Hematopoietic multipotent progenitor cell treated with erythropoietin and hydrocortisone succinate and interleukin-3 and kit ligand, for 6 days (in vitro differentiated cells): ENCODE data around the gene DLGAP5.

Experiments used
- DNase-seq: peaks from one replicate; pipeline ENCODE4 v3.0.0-alpha.2; 2015

DLGAP5 gene

GRCh38 chr14:55128386-55129085 is 62.8 kb downstream of the DLGAP5 start:
- DNase-seq, result no peak

DNA sequence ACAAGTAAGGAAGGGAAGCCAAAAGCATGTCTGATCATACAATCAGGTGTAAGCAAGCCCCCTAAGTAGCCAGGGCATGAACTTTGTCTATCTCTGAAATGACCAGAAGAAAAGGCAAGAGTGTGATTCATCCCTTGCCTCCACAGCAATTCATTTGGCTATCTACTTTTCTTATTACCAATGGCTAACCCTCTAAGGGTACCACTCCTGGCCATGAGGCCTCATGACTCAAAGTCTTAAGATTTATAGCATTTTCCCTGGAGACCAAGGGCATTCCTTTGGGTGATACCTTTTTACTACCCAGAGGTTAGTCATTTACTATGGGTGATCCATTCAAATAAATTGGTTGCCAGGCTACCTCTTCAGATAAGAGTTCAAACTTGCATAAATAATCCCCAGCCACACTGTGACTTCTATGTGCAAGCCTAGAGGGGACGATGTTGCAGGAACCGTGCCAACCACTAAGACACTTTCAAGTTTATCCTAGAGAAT is 63.9 kb downstream of the DLGAP5 start:
- no peak for DNase-seq

- no peak for DNase-seq
These were observed 64.4 kb downstream of the DLGAP5 start for GRCh38 chr14:55126932-55127459.

DNA sequence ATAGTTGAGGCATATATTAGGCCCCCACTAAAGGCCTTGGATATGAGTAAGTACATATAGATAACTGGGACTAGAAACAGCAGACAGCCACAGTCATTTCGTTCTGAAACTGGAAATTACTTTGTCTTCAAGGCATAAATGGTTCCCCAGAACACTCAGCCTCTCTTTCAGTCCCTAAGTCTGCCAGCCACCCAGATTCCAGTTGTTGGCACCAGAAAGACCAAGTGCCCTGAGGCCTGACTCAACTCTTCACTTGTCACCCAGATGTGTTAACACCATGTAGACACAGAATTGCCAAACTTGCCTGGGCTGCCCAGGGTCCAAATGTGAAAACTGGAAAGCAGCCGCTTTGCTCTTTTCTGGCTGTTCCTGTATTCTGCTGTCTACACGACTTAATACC is 65.4 kb downstream of the DLGAP5 start:
- no peak for DNase-seq

- peak; percentile 92 for DNase-seq
These were observed 66.0 kb downstream of the DLGAP5 start for GRCh38 chr14:55125403-55125802.

GRCh38 chr14:55124774-55125386 is 66.5 kb downstream of the DLGAP5 start:
- DNase-seq, result peak; percentile 84

DNA sequence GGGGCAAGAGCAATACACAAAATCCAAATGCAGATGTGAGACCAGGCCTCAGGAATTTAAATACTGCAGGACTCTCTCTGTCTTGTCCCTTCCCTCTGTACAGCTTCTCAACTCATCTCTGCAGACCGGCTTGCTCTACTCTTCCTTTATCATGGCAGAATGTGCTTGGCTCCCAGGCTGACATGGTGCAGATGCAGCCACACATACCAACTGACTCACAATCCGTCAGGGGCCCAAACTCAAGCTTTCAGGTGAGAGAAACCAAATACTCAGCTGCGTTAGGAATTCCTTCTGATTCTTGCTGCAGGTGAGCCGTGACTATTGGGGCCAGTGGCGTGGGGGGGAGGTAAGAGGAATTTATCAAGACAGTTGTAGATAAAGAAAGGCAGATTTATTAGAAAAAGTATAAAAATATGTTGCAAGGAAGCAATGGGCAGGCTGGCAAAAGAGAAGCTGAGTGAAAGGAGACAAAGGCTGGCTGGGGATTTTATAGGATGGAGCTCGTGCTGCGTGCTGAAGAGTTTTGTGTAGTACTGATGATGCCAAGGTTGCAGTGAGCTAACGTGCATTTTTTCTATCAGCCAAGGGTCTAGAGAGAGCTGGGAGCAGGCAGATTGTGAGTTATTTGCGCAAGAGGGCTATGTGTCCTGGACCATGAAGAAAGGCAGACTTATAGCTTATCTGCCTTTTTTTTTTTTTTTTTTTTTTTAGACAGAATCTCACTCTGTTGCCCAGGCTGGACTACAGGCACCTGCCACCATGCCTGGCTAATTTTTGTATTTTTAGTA is 67.3 kb downstream of the DLGAP5 start:
- no peak for DNase-seq

DNA sequence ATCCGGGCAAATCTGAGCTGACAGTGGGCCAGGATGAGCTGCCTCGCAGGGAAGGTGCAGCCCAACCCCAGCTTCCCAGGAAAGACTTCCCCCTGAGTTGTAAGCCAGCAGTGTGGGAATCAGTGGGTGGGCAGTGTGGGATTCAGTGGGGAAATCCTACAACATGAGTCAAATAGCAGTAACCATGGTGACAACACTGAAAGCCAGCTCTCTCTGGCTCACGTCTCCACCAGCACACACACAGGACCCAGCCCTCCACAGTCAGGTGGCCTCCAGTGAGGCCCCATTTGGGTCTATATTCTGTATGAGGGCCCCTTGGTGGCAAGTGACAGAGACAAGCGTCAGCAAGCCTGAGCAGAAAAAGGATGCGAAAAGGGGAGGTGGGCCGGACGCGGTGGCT is 68.3 kb downstream of the DLGAP5 start:
- DNase-seq, result peak; percentile 48

DNA sequence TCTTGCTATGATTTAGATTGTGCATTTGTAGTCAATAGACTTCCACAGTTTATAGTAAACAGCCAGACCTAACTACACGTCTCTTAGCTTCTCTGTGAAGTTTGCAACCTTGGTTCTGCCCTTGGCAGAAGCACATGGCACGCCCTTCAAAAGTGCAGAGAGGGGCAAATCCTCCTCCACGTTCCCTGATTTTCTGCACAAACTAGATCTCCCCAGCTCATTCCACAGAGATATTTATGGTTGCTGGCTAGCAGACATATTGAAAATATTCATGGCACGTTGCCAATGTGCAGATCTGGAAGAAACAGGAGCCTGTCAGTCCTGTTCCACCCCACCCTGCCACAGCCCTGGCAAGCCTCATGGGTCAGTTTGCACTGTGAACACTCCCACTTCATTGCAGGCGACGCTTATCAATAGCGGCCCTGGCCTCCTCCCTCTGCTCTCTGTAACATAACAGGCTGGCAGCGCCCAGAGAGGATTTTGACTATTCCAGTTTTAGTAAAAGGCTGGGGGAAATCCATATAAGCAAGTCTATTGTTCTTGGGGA is 68.9 kb downstream of the DLGAP5 start:
- DNase-seq, result peak; percentile 98

GRCh38 chr14:55121628-55122439 is 69.6 kb downstream of the DLGAP5 start:
- peak; percentile 49 for DNase-seq

- peak; percentile 83 for DNase-seq
These were observed 70.6 kb downstream of the DLGAP5 start for GRCh38 chr14:55120571-55121495.

DNA sequence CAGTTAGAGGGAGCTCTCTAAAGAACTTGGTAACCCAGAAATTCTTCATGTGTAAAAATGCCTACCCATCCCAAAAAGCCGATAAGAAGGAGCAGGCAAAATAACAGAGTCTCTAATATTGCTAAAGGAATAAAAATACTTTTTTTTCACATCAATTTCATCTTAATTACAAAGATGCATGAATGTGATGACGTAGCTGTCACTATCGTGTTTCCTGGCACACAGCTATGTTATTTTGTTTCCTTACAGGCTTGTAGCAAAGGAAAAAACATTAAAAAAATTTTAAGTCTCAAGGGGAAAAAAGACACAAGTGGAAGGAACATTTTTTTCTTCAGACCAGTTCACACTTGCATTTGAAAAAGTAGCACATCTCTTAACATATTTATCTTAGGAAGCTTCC is 72.6 kb downstream of the DLGAP5 start:
- no peak for DNase-seq

GRCh38 chr14:55117803-55118441 is 73.5 kb downstream of the DLGAP5 start:
- peak; percentile 84 for DNase-seq

DNA sequence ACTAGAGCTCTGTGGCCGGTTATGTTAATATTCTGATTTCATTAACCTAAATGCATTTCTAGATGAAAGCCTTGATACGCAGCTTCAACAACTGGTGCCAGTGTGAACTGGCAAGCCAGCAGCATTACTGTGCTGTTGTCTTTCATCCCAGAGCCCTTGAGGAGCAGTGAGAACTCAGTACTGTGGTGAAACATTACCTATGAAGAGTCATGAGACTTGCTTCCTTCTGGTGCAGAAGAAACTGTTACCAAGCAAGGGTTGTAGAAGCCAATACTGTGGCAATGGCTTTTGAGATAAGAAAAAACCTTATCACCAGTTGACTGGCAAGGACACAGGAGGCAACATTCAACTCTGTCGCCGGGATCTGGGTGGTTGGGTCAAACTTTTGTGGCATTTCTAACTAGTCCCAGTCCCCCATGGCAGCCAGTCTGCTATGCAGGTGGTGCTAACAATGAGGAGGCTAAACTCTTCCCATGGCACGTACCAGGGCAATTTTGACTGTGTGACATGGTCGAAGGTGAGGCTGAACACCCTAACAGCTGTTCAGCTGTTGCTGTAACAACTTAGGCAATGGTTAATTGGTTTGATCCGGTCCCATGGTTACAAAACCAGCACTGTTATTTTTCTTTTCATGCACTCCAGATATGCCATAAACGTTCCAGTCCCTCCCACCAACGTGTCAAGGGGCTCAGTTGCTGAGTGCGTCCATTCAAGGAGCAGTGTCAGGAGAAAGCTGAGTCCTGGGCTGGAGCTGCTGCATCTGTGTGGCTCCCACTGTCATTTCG is 74.9 kb downstream of the DLGAP5 start:
- DNase-seq, result peak; percentile 95

GRCh38 chr14:55115861-55116245 is 75.5 kb downstream of the DLGAP5 start:
- DNase-seq, result no peak

DNA sequence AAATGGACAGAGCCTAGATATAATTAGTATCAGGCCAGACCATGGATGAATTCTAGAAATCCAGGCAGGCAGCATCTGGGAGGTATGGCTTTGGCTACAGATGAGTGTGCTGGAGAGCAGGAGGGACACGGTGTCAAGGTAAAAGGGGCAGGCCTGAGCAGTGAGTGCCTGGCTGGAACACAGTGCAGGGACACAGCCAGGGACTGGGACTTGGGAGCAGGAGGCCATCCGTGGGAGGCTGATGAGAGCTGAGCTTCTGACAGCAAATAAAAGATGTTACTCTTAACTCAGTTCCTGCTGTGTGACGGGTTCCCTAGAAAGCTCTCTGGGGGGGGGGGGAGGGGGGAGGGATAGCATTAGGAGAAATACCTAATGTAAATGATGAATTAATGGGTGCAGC is 75.9 kb downstream of the DLGAP5 start:
- DNase-seq, result no peak

DNA sequence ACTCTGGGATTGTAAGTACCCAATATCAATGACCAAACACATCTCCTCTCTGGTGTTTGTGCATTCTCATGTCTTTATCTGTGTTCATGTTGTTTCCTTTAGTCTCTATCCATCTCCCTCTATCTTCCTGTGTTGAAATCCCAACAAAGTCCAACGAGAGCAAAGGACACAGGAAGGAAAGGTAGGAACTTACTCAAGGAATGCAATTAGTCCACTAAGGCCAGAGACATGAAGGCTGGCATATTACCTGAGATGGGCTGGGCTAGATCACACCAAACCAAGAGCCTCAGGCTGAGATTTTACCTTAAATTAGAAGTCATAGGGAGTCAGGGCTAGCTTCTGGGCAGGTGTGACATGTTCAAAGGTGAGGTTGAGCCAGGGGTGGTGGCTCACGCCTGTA is 76.7 kb downstream of the DLGAP5 start:
- no peak for DNase-seq

GRCh38 chr14:55111122-55111708 is 80.2 kb downstream of the DLGAP5 start:
- DNase-seq, result no peak

- DNase-seq, result peak; percentile 42
These were observed 81.5 kb downstream of the DLGAP5 start for GRCh38 chr14:55109836-55110235.
